ENCODE results near the gene PITPNM3.

The PITPNM3 gene

DNA sequence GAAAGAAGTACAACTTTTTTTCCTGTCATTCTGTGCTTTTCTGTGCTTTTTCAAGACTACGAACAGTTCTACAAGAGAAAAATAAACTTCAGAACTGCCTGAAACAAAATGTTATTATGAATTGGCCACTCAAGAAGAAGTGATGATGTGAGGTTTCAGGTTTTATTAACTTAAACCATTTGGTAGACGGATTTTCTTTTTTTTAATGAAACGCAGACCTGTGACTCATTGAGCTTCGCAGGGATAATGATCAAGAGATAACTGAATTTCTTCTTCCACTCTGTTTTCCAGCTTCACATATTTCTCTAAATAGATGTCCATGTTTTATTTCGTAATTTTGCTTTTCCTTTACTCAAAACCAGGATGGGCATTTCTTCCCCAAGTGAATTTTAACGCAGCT, 154.1 kb downstream of the PITPNM3 start:
- no peak for DNase-seq (ENCODE audit: extremely low read depth, low read depth)
- no peak overlapping the region for H3K4me3 ChIP-seq (replicated peaks; ENCODE audit: low read depth, low read length)
- TF ChIP-seq, protein P1, sequence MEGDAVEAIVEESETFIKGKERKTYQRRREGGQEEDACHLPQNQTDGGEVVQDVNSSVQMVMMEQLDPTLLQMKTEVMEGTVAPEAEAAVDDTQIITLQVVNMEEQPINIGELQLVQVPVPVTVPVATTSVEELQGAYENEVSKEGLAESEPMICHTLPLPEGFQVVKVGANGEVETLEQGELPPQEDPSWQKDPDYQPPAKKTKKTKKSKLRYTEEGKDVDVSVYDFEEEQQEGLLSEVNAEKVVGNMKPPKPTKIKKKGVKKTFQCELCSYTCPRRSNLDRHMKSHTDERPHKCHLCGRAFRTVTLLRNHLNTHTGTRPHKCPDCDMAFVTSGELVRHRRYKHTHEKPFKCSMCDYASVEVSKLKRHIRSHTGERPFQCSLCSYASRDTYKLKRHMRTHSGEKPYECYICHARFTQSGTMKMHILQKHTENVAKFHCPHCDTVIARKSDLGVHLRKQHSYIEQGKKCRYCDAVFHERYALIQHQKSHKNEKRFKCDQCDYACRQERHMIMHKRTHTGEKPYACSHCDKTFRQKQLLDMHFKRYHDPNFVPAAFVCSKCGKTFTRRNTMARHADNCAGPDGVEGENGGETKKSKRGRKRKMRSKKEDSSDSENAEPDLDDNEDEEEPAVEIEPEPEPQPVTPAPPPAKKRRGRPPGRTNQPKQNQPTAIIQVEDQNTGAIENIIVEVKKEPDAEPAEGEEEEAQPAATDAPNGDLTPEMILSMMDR (IDR thresholded peaks at IDR 0.05; ENCODE audit: low read depth, low read length, missing control alignments), result no peak
